NCI-H1436 (cell line): ENCODE measurements around the gene BCL3.
"Not testable (repeated sequence)": the region's sequence is repeated elsewhere in the genome, so short reads cannot be mapped to it uniquely, and the experiment has no call there.

Experiments used
- DNase-seq: peaks from one replicate; lab custom pipeline; 2025; lab: John Stamatoyannopoulos, UW

Gene BCL3

DNA sequence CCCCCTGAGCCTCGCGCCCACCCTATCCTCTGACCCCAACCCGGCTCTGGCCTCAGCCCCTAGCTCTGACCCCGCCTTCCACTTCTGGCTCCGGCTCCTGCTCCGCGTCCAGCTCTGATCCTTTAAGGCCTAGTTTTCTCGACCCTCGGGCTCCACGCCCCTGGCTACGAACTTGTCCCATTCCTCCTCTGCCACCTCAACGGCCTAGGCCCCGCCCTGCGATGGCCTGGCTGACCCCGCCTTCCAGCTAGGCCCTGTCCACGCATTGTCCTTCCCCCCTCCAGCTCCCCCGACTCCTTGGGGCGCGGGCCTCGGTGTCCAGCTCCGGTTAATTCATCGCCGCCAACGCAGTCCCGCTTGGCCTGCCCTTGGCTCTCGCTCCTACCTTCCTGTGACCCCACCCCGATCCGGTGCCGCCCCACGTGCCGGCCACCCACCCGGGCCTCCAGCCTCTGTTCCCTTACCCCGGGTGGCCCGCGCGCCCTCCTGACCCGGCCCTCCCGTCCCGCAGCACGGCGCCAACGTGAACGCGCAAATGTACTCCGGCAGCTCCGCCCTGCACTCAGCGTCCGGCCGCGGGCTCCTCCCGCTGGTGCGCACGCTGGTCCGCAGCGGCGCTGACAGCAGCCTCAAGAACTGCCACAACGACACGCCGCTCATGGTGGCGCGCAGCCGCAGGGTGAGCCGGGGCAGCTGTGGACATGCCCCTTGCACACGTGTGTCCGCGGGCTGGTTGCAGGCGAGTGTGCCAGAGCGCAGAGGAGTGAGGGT is 9.4 kb downstream of the BCL3 start:
- DNase-seq, result no peak

DNA sequence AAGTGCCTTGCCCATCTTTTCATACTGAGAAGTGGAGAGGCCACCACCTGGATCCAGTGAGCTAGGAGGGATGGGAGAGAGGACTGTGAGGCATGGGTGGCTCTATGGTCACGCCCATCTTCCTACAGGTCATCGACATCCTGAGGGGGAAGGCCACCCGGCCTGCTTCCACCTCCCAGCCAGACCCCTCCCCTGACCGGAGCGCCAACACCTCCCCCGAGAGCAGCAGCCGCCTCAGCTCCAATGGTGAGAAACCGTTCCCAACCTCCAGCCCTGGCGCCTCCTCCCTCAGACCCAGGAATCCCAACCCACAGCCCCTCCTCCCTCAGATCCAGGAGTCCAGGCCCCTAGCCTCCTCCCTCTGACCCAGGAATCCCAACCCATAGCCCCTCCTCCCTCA is 10.1 kb downstream of the BCL3 start:
- DNase-seq, result no peak

DNA sequence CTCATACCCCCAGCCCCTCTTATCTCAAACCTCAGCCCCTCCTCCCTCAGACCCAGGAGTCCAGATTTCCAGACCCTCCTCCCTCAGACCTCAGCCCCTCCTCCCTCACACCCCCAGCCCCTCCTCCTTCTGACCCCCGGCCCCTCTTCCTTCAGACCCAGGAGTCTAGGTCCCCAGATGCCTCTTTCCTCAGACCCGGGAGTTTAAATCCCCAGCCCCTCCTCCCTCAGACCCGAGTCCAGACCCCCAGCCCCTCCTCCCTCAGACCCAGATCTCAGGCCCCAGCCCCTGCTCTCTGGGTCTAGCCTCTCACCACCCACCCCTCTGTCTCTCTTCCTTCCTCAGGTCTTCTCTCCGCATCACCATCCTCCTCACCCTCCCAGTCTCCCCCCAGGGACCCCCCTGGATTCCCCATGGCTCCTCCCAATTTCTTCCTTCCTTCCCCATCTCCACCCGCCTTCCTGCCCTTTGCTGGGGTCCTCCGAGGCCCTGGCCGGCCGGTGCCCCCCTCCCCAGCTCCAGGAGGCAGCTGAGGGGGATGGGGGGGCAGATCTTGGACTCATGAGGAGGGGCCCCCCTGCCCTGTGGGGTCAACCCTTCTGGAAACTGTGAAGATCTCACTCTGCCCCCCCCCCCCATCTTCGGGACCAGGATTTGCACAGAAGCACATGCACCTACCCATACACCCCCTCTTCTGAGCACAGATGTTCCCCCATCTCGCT is 10.7 kb downstream of the BCL3 start:
- no peak for DNase-seq

DNA sequence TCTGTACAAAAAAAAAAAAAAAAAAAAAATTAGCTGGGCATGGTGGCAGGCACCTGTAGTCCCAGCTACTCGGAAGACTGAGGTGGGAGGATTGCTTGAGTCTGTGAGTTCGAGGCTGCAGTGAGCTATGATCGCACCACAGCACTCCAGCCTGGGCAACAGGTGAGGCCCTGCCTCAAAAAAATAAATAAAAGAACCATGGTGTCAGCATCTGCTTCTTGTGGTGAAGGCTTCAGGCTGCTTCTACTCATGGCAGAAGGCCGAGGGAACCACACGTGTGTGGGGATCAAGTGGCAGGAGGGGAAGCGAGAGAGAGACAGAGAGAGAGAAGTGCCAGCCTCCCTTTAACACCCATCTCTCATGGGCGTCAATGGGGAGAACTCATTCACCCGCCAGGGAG is 13.5 kb downstream of the BCL3 start:
- DNase-seq, result no peak

DNA sequence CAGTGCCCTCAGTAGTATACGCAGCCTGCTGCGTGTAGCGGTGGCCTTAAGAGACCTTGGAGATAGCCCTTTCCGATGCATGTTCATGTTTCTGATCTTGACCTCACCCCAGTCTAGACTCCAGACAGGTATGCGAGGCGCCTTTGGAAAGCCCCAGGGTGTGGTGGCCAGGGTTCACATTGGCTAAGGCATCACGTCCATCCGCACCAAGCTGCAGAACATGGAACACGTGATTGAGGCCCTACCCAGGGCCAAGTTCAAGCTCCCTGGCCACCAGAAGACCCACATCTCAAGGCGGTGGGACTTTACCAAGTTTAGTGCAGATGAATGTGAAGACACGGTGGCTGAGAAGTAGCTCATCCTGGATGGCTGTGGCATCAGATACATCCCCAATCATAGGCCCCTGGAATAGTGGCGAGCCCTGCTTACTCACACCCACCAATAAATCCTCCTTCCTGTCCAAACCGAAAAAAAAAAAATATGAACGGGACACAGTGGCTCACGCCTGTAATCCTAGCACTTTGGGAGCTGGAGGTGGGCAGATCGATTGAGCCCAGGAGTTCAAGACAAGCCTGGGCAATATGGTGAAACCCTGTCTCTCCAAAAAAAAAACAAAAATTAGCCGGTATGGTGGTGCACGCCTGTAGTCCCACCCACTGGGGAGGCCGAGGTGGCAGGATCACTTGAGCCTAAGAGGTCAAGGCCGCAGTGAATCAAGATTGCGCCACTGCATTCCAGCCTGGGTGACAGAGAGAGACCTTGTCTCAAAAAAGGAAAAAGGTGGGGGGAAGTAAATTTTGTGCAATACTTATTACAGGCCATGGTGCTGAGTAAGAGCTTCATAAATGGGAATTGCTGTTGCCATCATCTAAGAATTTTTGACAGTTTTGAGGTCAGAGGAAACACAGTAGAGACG is 16.8 kb downstream of the BCL3 start:
- DNase-seq, result no peak

DNA sequence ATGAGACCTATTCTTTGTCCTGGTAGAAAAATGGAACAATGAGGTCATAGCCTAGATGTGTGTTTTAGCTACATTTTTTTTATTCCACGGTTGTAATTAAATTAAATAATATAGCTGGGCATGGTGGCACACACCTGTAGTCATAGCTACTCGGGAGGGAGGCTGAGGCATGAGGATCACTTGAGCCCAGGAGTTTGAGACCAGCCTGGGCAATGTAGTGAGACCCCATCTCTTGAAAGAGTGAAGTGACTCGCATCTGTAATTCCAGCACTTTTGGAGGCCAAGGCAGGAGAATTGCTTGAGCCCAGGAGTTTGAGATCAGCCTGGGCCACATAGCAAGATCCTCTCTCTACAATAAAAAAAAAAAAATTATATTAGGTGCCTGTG is 17.4 kb downstream of the BCL3 start:
- DNase-seq, result no peak

DNA sequence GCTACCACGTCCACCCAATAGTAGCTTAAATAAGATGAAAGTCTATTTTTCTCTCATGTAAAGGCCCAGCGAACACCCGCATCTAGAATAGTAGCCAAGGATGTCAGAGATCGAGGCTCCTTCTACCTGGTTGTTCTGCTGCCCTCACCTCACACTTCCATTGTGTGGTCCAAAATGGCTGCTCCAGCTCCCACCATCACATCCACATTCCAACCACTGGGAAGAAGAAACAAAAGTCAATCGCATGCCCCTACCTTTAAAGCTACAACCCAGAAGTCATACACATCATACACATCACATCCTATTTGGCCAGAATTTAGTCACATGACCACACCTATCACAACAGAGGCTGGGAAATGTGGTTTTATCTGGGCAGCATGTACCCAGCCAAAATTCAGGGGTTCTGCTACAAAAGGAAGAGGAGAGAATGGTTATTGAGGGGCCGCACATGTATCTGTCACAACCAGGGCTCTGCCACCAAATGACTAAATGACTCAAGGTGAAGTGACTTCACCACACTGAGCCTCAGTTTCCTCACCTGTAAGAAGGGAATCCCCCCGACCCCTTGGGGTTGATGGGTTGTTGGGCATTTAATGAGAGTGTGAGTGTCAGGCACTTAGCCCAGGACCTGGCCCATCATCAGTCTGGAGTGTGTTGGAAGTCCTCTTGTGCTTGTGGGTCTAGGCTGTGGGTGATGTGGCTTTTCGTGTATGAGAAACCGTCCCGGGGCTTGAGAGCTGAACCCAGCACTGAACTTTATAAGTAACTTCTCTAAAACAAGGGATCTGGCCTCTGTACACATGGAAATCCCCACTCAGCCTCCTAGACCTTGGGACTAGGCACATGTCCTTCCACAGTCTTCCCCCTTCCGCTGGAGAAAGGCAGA is 19.0 kb downstream of the BCL3 start:
- no peak for DNase-seq

DNA sequence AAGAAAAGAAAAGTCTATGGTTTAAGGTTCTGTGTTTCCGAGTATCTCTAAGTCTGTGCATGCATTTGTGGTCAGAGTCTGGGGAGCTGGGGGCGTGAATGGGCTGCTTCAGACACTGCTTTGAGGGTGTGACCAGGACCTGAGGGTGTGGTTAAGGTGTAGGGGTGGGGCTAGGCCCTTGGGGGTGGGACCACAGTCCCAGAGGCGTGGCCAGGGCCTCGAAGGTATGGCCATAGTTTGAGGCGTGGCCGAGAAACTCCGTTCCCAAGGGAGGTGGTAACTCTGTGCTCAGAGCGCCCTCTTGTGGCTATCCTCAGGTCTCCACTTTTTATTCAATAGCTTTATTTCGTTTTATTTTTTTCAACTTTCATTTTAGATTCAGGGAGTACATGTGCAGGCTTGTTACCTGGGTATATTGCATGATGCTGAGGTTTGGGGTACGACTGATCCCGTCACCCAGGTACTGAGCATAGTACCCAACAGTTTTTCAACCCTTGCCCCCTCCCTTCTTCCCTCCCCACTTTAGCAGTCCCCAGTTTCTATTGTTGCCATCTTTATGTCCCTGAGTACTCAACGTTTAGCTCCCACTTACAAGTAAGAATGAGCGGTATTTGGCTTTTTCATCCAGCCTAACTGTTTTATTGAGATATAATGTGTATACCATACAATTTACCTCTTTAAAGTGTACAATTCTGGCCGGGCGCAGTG is 22.2 kb downstream of the BCL3 start:
- peak; percentile 90 for DNase-seq

DNA sequence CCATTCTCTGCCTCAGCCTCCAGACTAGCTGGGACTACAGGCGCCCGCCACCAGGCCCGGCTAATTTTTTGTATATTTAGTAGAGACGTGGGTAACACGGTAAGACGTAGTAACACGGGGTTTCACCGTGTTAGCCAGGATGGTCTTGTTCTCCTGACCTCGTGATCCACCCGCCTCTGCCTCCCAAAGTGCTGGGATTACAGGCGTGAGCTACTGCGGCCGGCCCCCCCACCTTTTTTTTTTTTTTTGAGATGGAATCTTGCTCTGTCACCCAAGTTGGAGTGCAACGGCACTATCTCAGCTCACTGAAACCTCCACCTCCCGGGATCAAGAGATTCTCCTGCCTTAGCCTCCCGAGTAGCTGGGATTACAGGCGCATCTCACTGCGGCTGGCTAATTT is 23.6 kb downstream of the BCL3 start:
- DNase-seq, result not testable (repeated sequence)

DNA sequence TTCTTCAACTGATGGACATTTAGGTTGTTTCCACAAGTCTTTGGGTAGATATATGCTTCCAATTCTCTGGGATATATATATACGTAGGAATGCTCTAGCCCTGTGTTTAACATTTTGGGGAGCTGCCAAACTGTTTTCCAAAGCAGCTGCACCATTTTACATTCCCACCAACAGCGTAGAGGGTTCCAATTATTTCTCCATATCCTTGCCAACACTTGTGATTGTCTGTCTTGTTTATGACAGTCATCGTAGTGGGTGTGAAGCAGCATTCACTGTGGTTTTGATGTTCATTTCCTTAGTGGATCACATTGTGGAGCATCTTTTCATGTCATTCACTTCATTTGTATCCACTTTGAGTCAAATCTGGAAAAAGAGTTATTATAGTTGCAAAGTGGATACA is 24.5 kb downstream of the BCL3 start:
- DNase-seq, result no peak

DNA sequence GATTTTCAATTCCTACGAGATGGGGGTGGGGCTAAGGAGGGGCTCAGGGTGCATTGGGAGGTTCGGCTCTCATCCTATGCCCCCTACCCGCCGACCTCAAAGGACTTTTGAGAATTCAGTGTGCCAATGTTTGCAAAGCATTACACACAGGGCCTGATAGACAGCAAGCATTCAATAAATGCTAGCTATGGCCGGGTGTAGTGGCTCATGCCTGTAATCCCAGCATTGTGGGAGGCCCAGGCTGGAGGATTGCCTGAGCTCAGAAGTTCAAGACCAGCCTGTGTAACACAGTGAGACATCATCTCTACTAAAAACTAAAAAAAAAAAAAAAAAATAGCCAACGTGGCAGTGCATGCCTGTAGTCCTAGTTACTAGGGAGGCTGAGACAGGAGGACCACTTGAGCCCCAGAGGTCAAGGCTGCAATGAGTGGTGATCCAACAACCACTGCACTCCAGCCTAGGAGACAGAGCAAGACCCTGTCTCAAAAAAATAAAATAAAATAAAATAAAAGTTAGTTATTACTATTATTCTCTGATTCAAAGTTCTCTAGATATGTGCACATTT is 27.2 kb downstream of the BCL3 start:
- no peak for DNase-seq

DNA sequence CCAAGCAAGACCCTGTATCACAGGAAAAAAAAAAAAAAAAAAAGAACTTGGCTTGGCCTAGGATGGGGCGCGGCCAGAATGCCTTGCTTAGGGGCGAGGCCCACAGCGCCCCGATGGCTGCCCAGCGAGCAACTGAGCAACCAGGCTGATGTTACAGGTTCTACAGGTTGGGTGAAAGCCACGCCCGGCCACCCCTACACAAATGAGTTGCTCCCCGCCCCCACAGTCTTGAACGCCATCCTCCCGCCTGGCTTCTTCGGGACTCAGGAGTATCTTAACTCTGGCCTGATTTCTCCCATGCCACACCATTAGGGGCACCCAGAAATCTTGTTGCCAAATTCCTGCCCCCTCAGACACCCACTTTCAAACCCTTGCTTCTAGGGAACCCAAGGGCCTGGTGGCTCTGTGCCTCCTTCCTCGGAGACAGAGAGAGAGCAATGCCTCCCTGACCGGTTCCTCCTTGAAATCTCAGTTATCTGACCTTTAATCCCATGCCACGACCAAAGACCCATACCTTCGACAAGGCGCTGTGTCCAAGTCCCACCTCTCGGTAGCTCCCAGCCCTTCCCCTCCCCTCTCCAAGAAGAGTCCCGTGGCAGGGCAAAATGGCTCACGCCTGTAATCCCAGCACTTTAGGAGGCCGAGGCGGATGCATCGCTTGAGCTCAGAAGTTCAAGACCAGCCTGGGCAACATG is 28.0 kb downstream of the BCL3 start:
- DNase-seq, result no peak

DNA sequence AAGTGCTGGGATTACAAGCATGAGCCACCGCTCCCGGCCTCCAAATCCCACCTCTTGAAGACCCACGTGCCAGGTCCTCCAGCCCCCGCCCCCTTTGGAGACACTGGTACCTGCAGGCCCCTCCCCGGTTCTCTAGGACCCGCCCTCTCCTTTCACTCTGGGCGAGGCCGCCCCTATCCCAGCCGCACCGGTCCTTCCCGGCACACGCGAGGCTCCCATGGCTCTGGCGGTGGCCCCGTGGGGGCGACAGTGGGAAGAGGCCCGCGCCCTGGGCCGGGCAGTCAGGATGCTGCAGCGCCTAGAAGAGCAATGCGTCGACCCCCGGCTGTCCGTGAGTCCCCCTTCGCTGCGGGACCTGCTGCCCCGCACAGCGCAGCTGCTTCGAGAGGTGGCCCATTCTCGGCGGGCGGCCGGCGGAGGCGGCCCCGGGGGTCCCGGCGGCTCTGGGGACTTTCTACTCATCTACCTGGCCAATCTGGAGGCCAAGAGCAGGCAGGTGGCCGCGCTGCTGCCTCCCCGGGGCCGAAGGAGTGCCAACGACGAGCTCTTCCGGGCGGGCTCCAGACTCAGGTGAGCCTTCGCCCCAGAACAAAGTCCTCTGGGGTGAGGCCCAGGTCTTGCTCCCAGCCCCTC is 29.3 kb downstream of the BCL3 start, which contains the start of gene CBLC:
CBLC (plus strand) TSS at position 176 of the 633 bp plus-strand sequence; CDS start at position 218, 42 bp downstream.
- peak; percentile 33 for DNase-seq

DNA sequence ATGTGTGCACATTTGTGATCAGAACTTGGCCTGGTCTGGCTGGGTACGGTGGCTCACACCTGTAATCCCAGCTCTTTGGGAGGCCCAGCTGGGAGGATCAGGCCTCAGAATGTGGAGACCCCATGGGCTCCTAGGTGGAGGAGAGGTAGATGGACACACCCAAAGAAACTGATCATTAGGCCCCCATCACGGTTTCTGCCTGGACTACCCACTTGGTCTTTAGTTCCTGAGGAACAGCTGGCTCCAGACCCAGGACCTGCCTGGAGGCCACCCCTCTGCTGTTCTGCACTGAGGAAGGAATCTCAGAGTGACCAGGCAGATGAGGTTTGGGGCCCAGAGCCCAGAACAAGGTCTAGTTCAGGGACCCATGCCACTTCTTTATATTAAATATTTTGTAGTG is 30.6 kb downstream of the BCL3 start:
- no peak for DNase-seq

DNA sequence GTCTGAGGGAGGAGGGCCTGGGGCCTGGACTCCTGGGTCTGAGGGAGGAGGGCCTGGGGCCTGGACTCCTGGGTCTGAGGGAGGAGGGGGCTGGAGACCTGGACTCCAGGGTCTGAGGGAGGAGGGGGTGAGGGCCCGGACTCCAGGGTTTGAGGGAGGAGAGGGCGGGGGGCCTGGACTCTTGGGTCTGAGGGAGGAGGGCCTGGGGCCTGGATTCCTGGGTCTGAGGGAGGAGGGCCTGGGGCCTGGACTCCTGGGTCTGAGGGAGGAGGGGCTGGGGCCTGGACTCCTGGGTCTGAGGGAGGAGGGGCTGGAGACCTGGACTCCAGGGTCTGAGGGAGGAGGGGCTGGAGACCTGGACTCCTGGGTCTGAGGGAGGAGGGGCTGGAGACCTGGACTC is 33.2 kb downstream of the BCL3 start:
- DNase-seq, result not testable (repeated sequence)

DNA sequence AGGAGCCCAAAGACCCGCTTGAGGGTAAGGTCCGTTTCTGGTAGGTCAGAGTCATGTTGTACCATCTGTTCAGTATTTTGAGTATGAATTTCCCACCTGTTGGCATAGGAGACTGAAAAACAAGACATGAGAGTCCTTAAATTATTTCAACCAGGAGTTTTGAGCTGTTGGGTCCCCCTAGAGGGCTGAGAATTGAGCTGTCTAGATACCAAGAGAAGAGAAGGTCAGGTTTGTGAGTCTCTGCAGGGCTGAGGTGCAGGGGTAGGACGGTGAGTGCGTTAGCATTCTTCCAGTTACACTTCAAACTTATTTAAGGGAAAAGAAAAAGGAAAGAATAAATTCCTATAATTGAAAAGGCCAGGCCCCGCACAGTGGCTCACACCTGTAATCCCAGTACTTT is 34.2 kb downstream of the BCL3 start:
- no peak for DNase-seq

DNA sequence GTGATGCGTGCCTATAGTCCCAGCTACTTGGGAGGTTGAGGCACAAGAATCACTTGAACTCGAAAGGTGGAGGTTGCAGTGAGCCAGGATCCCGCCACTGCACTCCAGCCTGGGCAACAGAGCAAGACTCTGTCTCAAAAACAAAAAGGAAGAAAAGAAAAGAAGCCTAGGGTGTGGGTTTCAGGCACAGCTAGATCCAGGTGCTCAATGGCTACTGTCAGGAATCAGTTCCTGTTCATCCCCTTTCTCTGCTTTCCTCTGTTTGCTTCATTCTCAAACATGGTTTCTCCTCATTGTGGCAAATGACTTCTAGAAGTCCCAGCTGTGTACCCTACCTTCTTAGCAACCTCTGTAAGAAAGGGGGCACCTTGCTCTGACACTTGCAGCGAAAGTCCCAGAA is 35.0 kb downstream of the BCL3 start:
- DNase-seq, result no peak

DNA sequence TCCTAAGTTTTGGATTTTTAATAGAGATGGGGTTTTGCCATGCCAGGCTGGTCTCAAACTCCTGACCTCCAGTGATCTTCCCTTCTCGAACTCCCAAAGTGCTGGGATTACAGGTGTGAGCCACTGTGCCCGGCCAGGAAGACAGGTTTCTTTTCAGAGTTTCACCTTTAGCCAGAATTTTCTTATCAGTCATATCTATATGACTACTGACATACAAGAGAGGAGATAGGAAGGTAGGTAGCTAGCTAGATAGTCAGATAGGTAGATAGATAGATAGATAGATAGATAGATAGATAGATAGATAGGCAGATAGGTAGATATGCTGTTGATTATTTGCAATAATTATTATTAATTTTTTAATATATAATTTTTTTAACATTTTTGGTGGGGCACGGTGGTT is 36.8 kb downstream of the BCL3 start:
- no peak for DNase-seq

DNA sequence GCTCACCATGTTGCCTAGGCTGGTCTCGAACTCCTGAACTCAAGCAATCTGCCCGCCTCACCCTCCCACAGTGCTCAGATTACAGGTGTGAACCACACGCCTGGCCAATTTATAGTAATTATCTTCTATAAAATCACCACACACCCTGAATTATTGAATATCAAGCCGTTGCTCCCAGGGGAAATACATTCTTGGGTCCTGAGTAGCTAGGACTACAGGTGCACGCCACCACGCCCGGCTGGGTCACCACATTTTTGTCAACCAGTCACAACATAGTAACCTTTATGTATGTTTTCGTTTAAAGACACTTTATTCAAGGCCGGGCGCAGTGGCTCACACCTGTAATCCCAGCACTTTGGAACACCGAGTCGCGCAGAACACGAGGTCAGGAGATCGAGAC is 37.5 kb downstream of the BCL3 start:
- DNase-seq, result no peak
